Suprapubic skin (tissue), 4 donors: ENCODE data around the gene ASIC3. TPM values are rescaled to one million over a fixed set of nuclear protein-coding genes. Genes with fewer than 3 reads are reported as not detected.

Experiments
- DNase-seq, 2 donors: peaks; one replicate each; pipeline ENCODE4 v3.0.0-alpha.2; 2019; ENCODE audit warnings: low spot score in 2 of 2
- H3K27ac ChIP-seq: fragments of 200-600 bp; sonication (generic); one replicate; pipeline ENCODE4 v1.5.1; 2019
- H3K27me3 ChIP-seq: fragments of 200-600 bp; sonication (generic); one replicate; pipeline ENCODE4 v1.5.1; 2019
- H3K36me3 ChIP-seq: fragments of 200-600 bp; sonication (generic); one replicate; pipeline ENCODE4 v1.5.1; 2019
- H3K4me1 ChIP-seq: fragments of 200-600 bp; sonication (generic); one replicate; pipeline ENCODE4 v1.5.1; 2019
- H3K4me3 ChIP-seq: fragments of 200-600 bp; sonication (generic); one replicate; pipeline ENCODE4 v1.5.1; 2019; ENCODE audit warnings: mild to moderate bottlenecking
- H3K9me3 ChIP-seq: fragments of 200-600 bp; sonication (generic); one replicate; pipeline ENCODE4 v1.5.1; 2019
- CTCF ChIP-seq, 2 donors: fragments of 200-600 bp in 1 of 2; fragments of 450-650 bp in 1 of 2; sonication (generic) in 1 of 2; IDR thresholded peaks; one replicate each; pipeline ENCODE4 v1.5.1; 2016 to 2019; ENCODE audit warnings: antibody characterized with exemption in 2 of 2, mild to moderate bottlenecking in 1 of 2, moderate library complexity in 1 of 2
- EP300 ChIP-seq: sonication (generic); formaldehyde crosslinking; IDR thresholded peaks from one replicate; pipeline ENCODE4 v1.6.1; 2017; ENCODE audit warnings: antibody characterized with exemption
- POLR2A ChIP-seq, 2 donors: fragments of 450-650 bp; IDR thresholded peaks; one replicate each; pipeline ENCODE4 v1.6.1; 2017; ENCODE audit warnings: antibody characterized with exemption in 2 of 2, mild to moderate bottlenecking in 2 of 2, moderate library complexity in 2 of 2
- POLR2AphosphoS5 ChIP-seq, 3 donors: sonication (generic); formaldehyde crosslinking; IDR thresholded peaks; one replicate each; pipeline ENCODE4 v1.6.1; 2017; ENCODE audit warnings: antibody characterized with exemption in 3 of 3
- WGBS: methylation state at CpG from one replicate; pipeline ENCODE4 v1.1.5; 2018; 5-methylcytosine and 5-hydroxymethylcytosine counted together
- total RNA-seq, 4 donors: library from RNA; depleted of rRNA; stranded (reverse); fragments of >200 nt; gene quantifications; one replicate each; pipeline ENCODE4 v1.1.0, GENCODE V29; 2016

ASIC3 gene
- total RNA-seq, 4 donors from 2014 or later, result 2.6 to 8.7 (median 4.1) TPM

GRCh38 chr7:151003572-151003971 lies 44.8 kb upstream of the ASIC3 start:
- TF ChIP-seq POLR2AphosphoS5 (IDR thresholded peaks at IDR 0.05) (no peak), EP300 (no peak), CTCF (IDR thresholded peaks at IDR 0.05) (no peak), POLR2A (IDR thresholded peaks at IDR 0.05) (no peak)
- no peaks in the 10 kb centered on the region for H3K36me3 ChIP-seq
- no peaks in the 10 kb centered on the region for H3K9me3 ChIP-seq
- no peak overlapping the region for H3K27ac ChIP-seq
- 76% methylated on average over 12 of the region's 12 CpGs for WGBS
- DNase-seq, result no peak
- H3K4me1 ChIP-seq, result peaks cover 4% of the 10 kb centered on the region
- no peaks in the 10 kb centered on the region for H3K27me3 ChIP-seq
- no peak overlapping the region for H3K4me3 ChIP-seq

GRCh38 chr7:151005566-151005965 lies 42.8 kb upstream of the ASIC3 start:
- TF ChIP-seq CTCF (IDR thresholded peaks at IDR 0.05) (no peak), POLR2AphosphoS5 (IDR thresholded peaks at IDR 0.05) (no peak)
- peaks cover 21% of the 10 kb centered on the region for H3K4me1 ChIP-seq
- 76% methylated on average over 6 of the region's 9 CpGs for WGBS
- no peaks in the 10 kb centered on the region for H3K36me3 ChIP-seq
- no peak overlapping the region for H3K27ac ChIP-seq
- no peaks in the 10 kb centered on the region for H3K9me3 ChIP-seq
- H3K27me3 ChIP-seq, result peaks cover 15% of the 10 kb centered on the region
- DNase-seq, result no peak
- H3K4me3 ChIP-seq, result no peak overlapping the region

DNA sequence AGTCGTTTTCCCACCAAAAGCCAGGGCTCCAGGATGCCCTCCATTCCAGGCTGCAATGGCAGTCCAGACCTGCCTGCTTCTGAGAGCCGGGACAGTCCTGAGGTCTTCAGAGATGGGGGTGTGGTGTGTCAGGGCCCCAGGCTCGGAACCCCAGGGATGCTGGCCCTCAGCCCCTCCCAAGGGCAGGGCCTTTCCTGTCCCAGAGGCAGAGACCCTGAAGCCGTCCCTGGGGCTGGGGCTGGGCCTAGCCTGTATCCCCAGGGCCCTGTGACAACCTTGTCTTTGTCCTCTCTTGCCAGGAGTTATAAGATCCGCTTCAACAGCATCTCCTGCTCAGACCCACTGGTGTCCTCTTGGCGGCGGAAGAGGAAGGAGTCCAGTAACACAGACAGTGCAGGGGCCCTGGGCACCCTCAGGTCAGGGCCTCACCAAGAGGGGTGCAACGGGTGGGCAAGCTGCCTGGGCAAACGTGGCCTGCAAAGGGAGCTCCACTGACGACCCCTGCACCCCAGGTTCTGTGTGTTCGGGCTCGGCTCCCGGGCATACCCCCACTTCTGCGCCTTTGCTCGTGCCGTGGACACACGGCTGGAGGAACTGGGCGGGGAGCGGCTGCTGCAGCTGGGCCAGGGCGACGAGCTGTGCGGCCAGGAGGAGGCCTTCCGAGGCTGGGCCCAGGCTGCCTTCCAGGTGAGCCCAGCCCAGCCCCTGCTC lies 41.6 kb upstream of the ASIC3 start:
- 85% methylated on average over 16 of the region's 23 CpGs for WGBS
- Histone ChIP-seq H3K27ac (no peak overlapping the region), H3K9me3 (no peaks in the 10 kb centered on the region), H3K4me1 (peaks cover 21% of the 10 kb centered on the region), H3K36me3 (no peaks in the 10 kb centered on the region), H3K27me3 (peaks cover 15% of the 10 kb centered on the region), H3K4me3 (no peak overlapping the region)
- no peak for DNase-seq
- no peak for TF ChIP-seq POLR2A (IDR thresholded peaks at IDR 0.05)
- TF ChIP-seq CTCF (IDR thresholded peaks at IDR 0.05), result no peak
- TF ChIP-seq EP300, result no peak
- TF ChIP-seq POLR2AphosphoS5 (IDR thresholded peaks at IDR 0.05), result no peak

DNA sequence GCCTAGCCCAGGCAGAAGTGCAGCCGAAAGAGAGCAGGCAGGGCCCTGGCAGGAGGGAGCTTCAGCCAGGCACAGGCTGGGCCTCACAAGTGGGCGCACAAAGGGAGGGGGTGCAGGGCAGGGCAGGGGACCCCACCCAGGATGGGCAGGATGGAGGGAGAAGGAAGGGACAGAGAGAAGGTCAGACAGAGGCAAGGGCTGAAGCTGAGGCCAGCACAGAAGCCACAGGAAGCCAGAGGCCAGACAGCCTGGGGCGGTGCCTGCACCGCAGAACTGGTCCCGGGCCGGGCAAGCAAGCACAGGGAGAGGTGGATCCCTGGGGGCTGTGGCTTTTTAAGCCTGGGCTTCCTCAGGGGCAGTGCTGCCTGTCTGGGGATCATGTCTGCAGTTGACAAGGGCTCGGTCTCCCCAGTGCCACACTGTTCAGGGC lies 40.8 kb upstream of the ASIC3 start:
- TF ChIP-seq POLR2A (IDR thresholded peaks at IDR 0.05) (no peak), POLR2AphosphoS5 (IDR thresholded peaks at IDR 0.05) (no peak), CTCF (IDR thresholded peaks at IDR 0.05) (no peak), EP300 (no peak)
- DNase-seq, result no peak
- no peak overlapping the region for H3K4me3 ChIP-seq
- no peaks in the 10 kb centered on the region for H3K9me3 ChIP-seq
- peaks cover 21% of the 10 kb centered on the region for H3K4me1 ChIP-seq
- no peak overlapping the region for H3K27ac ChIP-seq
- H3K36me3 ChIP-seq, result no peaks in the 10 kb centered on the region
- peaks cover 17% of the 10 kb centered on the region for H3K27me3 ChIP-seq
- WGBS, result 86% methylated on average over 7 of the region's 7 CpGs

DNA sequence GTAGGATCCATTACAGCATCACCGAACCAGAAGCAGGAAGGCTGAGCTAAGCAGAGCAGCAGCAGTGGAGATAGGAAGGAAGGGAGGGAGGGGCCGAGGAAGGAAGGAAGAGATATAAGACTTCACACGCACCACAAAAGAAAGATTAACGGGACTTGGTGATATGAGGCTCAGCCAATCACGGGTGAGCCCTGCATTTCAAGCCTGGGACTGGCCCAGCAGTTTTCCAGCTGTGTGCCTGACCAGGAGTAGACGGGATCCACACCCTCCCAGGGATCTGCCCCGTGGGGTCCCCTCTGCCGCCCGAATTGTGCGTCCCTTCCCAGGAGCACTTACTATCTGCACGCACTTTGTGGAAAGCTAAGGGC lies 40.2 kb upstream of the ASIC3 start:
- Histone ChIP-seq H3K27me3 (peaks cover 24% of the 10 kb centered on the region), H3K4me1 (peaks cover 25% of the 10 kb centered on the region), H3K9me3 (no peaks in the 10 kb centered on the region), H3K4me3 (no peak overlapping the region), H3K36me3 (no peaks in the 10 kb centered on the region), H3K27ac (no peak overlapping the region)
- 38% methylated on average over 11 of the region's 11 CpGs for WGBS
- DNase-seq, result no peak
- TF ChIP-seq EP300 (no peak), POLR2AphosphoS5 (IDR thresholded peaks at IDR 0.05) (no peak), CTCF (IDR thresholded peaks at IDR 0.05) (no peak), POLR2A (IDR thresholded peaks at IDR 0.05) (no peak)
